NT2/D1 (cell line): ENCODE data around the gene ROBO1.

ENCODE experiments used
- SUZ12 ChIP-seq: IDR thresholded peaks from 2 replicates; pipeline ENCODE4 v1.6.1; 2011; ENCODE audit not compliant: insufficient read length, insufficient read depth; ENCODE audit errors: extremely low read depth
- YY1 ChIP-seq: IDR thresholded peaks from 2 replicates; pipeline ENCODE4 v1.6.1; 2011; ENCODE audit not compliant: insufficient read length, insufficient read depth
- ZNF274 ChIP-seq: IDR thresholded peaks from 2 replicates; pipeline ENCODE4 v1.6.1; 2011; ENCODE audit warnings: mild to moderate bottlenecking, low read depth, low read length

DNA sequence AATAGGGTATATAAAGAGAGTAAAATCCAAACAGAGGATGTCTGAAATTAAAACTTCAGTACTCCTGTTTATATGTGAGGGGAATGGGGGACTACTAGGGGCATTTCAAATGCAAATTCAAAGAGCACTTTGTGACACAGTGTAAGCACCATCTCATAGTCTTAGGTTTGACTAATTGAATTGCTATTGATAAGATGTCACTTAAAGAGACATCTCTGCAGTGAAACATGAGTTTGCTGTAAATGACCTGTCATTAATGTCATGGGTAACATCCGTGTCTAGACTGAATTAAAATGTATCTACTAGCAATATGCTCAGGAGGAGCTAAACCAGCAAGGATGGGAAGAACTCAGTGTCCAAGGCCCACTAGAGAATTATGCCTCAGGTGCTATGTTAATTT, 41.0 kb downstream of the ROBO1 start:
- TF ChIP-seq YY1 (no peak), ZNF274 (no peak), SUZ12 (no peak)
